Measurements from ENCODE around the gene DDX10.

- TF ChIP-seq CTCF (IDR thresholded peaks at IDR 0.05): no peak
- TF ChIP-seq POLR2A (IDR thresholded peaks at IDR 0.05): no peak
Observed at GRCh38 chr11:108757630-108758029, 92.8 kb downstream of the DDX10 start.

Measured in ovary (tissue), 3 donors.